ENCODE results near the gene CACNA2D3. TPM values are rescaled to one million over a fixed set of nuclear protein-coding genes. Genes with fewer than 3 reads are reported as not detected.

The CACNA2D3 gene
- polyA plus RNA-seq, 2 of the 4 experiments (the other 2 are of a cell fraction) = 0.04 to 0.05 TPM

GRCh38 chr3:54261141-54261540 lies 138.8 kb downstream of the CACNA2D3 start:
- Histone ChIP-seq H3K27ac (no peak overlapping the region), H3K4me3 (no peak overlapping the region), H3K4me1 (no peaks in the 10 kb centered on the region), H3K4me2 (no peak overlapping the region), H3K9me3 (no peaks in the 10 kb centered on the region)
- ChIA-PET CTCF (no interaction called here), POLR2A (no interaction called here)
- DNase-seq (ENCODE audit: low read depth in 1 of 2, low spot score in 1 of 2) (no peak), FAIRE-seq (no peak), ATAC-seq (no peak)
- TF ChIP-seq ZNF302 (CRISPR knock-in tag; IDR thresholded peaks at IDR 0.05) = no peak
- no peak for TF ChIP-seq JUNB (IDR thresholded peaks at IDR 0.05)
- no peak for TF ChIP-seq HOXB5 (CRISPR knock-in tag; IDR thresholded peaks at IDR 0.05)
- no peak for TF ChIP-seq RCOR1 (IDR thresholded peaks at IDR 0.05; ENCODE audit: low read depth, low read length)
- TF ChIP-seq ZC3H11A (IDR thresholded peaks at IDR 0.05) = no peak
- no peak for TF ChIP-seq FOXS1 (CRISPR knock-in tag; IDR thresholded peaks at IDR 0.05)
- TF ChIP-seq, protein P1, sequence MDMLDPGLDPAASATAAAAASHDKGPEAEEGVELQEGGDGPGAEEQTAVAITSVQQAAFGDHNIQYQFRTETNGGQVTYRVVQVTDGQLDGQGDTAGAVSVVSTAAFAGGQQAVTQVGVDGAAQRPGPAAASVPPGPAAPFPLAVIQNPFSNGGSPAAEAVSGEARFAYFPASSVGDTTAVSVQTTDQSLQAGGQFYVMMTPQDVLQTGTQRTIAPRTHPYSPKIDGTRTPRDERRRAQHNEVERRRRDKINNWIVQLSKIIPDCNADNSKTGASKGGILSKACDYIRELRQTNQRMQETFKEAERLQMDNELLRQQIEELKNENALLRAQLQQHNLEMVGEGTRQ (IDR thresholded peaks at IDR 0.05) = no peak
- no peak for TF ChIP-seq MAZ (IDR thresholded peaks at IDR 0.05; ENCODE audit: borderline replicate concordance, low read depth, low read length)
- TF ChIP-seq, protein P2, sequence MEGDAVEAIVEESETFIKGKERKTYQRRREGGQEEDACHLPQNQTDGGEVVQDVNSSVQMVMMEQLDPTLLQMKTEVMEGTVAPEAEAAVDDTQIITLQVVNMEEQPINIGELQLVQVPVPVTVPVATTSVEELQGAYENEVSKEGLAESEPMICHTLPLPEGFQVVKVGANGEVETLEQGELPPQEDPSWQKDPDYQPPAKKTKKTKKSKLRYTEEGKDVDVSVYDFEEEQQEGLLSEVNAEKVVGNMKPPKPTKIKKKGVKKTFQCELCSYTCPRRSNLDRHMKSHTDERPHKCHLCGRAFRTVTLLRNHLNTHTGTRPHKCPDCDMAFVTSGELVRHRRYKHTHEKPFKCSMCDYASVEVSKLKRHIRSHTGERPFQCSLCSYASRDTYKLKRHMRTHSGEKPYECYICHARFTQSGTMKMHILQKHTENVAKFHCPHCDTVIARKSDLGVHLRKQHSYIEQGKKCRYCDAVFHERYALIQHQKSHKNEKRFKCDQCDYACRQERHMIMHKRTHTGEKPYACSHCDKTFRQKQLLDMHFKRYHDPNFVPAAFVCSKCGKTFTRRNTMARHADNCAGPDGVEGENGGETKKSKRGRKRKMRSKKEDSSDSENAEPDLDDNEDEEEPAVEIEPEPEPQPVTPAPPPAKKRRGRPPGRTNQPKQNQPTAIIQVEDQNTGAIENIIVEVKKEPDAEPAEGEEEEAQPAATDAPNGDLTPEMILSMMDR (IDR thresholded peaks at IDR 0.05) = no peak
- TF ChIP-seq ESRRA (IDR thresholded peaks at IDR 0.05; ENCODE audit: borderline replicate concordance, low read length) = no peak
- TF ChIP-seq KDM1A (IDR thresholded peaks at IDR 0.05; ENCODE audit: low read depth) = no peak
- TF ChIP-seq CBX8 (IDR thresholded peaks at IDR 0.05) = no peak
- TF ChIP-seq RARB (CRISPR knock-in tag; IDR thresholded peaks at IDR 0.05) = no peak
- TF ChIP-seq HEYL (CRISPR knock-in tag; IDR thresholded peaks at IDR 0.05) = no peak
- TF ChIP-seq, protein P3, sequence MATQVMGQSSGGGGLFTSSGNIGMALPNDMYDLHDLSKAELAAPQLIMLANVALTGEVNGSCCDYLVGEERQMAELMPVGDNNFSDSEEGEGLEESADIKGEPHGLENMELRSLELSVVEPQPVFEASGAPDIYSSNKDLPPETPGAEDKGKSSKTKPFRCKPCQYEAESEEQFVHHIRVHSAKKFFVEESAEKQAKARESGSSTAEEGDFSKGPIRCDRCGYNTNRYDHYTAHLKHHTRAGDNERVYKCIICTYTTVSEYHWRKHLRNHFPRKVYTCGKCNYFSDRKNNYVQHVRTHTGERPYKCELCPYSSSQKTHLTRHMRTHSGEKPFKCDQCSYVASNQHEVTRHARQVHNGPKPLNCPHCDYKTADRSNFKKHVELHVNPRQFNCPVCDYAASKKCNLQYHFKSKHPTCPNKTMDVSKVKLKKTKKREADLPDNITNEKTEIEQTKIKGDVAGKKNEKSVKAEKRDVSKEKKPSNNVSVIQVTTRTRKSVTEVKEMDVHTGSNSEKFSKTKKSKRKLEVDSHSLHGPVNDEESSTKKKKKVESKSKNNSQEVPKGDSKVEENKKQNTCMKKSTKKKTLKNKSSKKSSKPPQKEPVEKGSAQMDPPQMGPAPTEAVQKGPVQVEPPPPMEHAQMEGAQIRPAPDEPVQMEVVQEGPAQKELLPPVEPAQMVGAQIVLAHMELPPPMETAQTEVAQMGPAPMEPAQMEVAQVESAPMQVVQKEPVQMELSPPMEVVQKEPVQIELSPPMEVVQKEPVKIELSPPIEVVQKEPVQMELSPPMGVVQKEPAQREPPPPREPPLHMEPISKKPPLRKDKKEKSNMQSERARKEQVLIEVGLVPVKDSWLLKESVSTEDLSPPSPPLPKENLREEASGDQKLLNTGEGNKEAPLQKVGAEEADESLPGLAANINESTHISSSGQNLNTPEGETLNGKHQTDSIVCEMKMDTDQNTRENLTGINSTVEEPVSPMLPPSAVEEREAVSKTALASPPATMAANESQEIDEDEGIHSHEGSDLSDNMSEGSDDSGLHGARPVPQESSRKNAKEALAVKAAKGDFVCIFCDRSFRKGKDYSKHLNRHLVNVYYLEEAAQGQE (IDR thresholded peaks at IDR 0.05) = no peak
- 14% methylated on average over 3 of the region's 3 CpGs for WGBS (ENCODE audit: missing lambda C conversion rate)

DNA sequence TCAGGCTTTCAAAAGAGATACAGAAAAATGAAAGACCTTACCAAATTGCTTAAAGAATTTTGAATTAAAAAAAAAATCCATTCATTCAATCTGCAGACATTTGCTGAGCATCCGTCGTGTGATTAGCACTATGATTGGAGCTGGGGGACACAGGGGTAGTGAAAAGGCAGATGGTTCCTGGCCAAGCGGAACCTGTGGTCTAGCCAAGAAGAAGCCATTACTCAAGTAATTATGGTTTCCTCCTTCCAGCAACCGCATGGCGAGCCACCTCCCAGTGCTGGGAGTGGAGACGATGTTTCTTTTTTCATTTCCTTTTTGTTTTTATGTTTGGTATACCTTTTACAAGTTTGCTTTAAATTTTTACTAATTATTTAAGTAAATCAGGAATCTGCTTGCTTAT lies 140.2 kb downstream of the CACNA2D3 start:
- Histone ChIP-seq H3K4me3 (no peak overlapping the region), H3K4me1 (no peaks in the 10 kb centered on the region), H3K27ac (no peak overlapping the region), H3K4me2 (no peak overlapping the region), H3K9me3 (no peaks in the 10 kb centered on the region)
- WGBS (ENCODE audit: missing lambda C conversion rate) = 32% methylated on average over 6 of the region's 6 CpGs
- ATAC-seq (no peak), DNase-seq (ENCODE audit: low read depth in 1 of 2, low spot score in 1 of 2) (no peak), FAIRE-seq (no peak)
- TF ChIP-seq, protein P4, sequence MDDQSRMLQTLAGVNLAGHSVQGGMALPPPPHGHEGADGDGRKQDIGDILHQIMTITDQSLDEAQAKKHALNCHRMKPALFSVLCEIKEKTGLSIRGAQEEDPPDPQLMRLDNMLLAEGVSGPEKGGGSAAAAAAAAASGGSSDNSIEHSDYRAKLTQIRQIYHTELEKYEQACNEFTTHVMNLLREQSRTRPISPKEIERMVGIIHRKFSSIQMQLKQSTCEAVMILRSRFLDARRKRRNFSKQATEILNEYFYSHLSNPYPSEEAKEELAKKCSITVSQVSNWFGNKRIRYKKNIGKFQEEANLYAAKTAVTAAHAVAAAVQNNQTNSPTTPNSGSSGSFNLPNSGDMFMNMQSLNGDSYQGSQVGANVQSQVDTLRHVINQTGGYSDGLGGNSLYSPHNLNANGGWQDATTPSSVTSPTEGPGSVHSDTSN (IDR thresholded peaks at IDR 0.05) = no peak
- TF ChIP-seq MAX (IDR thresholded peaks at IDR 0.05) (no peak), EHF (CRISPR knock-in tag; IDR thresholded peaks at IDR 0.05) (no peak), FOSL2 (IDR thresholded peaks at IDR 0.05) (no peak), FOSL2 (CRISPR knock-in tag; IDR thresholded peaks at IDR 0.05) (no peak)
- POLR2A ChIA-PET = no interaction called here
- CTCF ChIA-PET = no interaction called here

Measured in A549 (cell line).